Epidermal melanocyte (primary cell): ENCODE measurements around the gene TMEM181.
"Not testable (repeated sequence)": the region's sequence is repeated elsewhere in the genome, so short reads cannot be mapped to it uniquely, and the experiment has no call there.

ENCODE experiments used
- DNase-seq: peaks from one replicate; pipeline ENCODE4 v3.0.0; 2011; ENCODE audit warnings: low spot score; ENCODE audit not compliant: insufficient read length

The TMEM181 gene

DNA sequence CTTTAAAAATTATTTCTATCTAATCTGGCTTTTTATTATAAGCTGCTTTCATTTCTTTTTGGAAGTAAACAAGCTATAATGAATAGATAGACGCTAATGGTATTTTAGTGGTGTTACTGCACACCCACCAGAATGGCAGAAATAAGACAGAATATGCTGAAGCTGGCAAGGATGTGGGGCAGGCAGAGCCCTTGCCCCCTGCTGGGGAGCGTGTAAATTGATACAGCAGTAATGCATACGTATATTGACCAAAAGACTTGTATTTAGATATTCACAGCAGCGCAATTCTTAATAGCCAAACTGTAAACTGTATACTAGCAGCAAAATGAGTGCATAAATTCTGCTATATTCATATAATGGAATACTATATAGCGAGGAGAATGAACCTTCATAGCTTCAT is 35.3 kb downstream of the TMEM181 start:
- no peak for DNase-seq

DNA sequence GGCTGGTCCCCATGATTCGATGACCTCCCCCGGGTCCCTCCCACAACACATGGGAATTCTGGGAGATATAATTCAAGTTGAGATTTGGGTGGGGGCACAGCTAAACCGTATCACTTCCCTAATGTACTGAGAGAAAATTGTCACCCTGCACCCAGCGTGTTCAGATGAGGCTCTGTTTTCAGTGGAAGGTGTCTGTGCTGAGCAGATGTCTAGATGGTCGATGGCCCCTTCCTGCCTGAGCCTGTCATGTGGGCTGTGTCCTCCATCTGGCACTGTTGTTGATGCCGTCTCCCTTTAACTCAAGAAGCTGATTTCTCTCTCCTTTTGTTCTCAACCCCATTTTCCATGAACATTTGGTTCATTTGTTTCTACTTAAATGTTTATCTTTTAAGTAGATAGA is 37.0 kb downstream of the TMEM181 start:
- DNase-seq = no peak

DNA sequence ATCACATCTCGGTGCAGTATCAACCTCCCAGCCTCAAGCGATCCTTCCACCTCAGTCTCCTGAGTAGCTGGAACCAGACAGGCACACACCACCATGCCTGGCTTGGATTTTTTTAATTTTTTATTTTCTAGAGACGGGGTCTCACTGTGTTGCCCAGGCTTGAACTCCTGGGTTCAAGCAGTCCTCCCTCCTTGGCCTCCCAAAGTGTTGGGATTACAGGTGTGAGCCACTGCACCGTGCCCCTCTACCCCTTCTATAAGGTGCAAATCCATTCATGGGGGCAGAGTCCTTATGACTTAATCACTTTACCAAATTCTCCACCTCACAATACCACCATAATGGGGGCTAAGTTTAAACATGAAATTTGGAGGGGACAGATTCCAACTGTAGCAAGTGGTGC is 37.7 kb downstream of the TMEM181 start:
- DNase-seq = no peak

DNA sequence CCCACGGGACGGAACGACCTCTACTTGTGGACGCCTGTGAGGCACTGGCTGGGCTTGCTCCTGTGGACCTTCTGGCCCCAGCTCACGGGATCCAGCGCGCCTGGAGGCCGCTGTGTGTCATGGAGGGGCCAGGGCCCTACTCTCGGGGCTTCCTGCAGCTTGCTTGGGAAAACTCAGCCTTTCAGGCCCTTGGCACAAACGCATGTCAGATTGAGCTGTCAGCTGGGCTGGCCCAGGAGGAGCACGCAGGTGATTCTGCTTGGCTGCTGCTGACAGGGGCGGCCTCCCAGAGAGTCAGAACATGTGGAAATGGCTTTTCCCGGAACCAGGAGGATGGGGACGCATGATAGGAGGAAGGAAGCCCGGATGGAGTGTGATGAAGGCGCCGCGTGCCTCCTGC is 39.7 kb downstream of the TMEM181 start:
- DNase-seq = no peak

DNA sequence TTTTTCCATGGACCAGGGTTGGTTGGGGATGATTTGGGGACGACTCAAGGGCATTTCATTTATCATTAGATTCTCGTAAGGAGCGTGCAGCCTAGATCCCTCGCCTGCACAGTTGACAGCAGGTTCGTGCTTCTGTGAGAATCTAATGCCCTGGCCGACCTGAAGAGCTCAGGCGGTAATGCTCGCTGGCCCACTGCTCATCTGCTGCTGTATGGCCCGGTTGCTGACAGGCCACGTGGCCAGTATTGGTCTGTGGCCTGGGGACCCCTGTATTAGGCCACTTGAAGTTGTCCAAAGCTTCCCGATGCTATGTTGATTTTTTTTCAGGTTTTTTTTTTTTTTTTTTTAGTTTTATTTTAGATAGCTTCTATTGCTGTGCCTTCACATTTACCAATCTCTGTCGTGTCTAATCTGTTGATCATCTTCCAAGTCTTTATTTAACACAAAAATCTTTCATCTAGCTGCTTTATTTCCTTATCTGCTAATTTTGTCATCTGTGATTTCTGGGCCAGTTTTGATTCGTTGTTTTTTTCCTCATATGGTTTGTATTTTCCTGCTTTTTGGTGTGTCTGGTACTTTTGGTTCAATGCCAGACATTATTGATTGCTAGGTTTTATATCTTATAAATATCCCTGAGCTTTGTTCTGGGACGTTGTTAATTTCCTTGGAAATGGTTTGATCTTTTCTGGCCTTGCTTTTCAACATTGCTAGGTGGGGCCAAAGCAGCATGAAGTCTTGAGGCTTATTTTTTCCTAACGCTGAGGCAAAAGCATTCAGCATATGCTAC is 43.6 kb downstream of the TMEM181 start:
- no peak for DNase-seq

DNA sequence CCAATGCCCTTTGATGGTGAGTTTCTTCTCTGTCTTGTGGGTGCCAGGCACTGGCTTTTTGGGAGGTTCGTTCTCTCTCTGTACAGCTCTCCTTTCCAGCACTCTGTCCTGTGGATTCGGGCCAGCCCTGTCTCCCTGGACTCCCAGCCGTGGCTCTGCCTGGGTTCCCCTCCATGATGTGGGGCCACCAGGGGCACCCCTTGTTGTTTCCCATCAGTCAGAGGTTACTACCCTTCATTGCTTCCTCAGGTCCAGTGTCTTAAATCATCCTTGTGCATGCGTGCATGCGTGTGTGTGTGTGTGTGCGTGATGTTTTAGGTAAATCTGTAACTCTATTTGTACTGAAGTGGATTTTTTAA is 44.1 kb downstream of the TMEM181 start:
- DNase-seq = no peak

DNA sequence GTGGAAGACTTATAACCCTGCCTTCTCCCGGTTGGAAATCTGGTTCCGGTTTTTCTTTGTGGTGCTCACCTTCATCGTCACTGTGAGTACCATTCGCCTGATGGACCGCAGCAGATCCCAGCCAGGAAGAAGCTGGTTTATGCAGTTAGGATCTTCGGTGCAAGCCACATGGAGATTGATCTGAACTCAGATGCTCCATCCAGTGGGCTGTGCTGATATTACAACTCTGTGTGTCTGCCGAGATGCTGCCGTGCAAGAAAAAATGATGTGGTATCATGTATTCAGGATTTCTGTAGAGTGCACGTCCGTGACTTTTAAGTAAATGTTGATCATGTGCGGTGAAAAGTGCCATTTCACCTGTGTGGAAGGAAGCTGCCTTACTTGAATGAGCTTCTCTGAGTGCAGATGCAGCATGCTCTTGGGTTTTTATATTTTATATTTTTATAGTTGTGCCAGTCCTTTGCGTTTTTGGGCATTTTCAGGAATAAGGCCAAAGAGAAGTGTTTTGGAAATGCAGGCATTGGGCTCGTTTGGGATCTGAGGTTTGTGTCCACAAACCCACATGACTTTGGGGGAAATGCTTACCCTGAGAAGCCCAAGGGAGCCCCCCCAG is 45.5 kb downstream of the TMEM181 start:
- peak; percentile 81 for DNase-seq

DNA sequence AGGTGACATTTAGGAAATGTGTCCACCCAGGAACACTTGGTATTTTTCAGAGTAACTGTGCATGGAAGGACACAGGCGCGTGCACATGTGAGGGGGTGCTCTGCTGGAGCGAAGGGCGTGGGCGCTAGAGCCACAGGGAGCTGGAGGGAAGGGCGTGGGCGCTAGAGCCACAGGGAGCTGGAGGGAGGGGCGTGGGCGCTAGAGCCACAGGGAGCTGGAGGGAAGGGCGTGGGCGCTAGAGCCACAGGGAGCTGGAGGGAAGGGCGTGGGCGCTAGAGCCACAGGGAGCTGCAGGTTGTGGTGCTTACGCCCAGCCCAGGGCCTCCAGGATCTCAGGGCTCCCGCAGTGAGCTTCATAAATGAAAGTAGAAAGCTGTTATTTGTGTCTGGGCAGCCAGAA is 46.1 kb downstream of the TMEM181 start:
- DNase-seq = not testable (repeated sequence)

DNA sequence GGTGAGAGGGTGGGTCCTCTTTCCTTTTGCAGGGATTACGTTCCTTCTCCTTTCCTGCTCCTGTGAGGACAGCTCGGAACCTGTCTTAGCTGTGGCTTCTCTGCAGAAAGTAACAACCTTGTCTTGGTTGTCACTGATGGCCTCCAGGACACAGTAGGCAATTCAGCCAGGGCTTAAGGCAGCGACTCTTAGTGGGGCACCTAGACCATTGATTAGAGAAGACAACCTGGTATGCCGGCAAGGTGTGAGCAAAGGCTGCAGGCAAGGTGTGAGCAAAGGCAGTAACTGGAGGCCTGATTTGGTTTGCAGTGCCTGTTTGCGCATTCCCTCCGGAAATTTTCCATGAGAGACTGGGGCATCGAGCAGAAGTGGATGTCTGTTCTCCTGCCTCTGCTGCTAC is 47.0 kb downstream of the TMEM181 start:
- no peak for DNase-seq

DNA sequence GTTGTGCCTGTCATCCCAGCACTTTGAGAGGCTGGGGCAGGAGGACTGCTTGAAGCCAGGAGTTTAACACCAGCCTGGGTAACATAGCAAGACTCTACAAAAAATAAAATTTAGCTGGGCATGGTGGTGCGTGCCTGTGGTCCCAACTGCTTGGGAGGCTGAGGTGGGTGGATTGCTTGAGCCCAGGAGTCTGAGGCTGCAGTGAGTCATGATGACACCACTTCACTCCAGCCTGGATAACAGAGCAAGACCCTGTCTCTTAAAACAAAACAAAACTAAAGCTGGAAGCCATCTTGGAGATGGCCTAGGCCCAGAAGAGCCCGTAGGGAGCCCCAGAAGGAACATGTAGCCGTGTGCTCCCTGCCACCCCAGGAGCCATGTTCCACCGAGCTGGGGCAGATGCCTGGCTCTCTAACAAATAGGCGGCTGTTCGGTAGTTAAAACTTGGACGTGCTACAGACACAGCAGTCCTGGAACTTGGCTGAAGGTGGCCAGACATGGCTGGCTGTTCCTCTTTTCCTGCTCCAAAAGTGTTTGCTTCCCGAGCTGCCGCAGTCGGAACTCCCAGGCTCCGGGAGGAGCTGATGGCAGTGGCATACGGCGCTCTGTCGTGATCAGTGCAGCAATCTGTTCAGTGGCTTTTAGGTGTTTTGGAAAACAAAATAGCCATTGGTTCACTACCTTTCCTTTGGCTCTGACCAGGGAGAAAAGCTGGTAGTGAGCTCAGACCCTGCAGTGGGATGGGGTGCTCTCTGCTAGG is 47.7 kb downstream of the TMEM181 start:
- no peak for DNase-seq

DNA sequence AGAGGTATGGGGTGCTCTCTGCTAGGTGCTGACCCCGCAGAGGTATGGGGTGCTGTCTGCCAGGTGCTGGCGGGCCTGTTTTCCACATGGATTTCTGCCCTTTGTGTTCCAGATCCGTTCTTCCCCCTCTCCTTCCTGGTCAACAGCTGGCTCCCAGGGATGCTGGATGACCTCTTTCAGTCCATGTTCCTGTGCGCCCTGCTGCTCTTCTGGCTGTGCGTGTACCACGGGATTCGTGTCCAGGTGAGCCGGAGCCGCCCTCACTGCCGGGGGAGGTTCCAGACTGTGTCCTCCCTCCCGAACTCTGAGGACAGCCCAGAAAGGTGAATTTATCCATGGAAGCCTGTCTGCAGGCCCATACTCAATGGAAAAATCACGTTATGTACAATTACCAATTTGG is 48.3 kb downstream of the TMEM181 start:
- DNase-seq = no peak

DNA sequence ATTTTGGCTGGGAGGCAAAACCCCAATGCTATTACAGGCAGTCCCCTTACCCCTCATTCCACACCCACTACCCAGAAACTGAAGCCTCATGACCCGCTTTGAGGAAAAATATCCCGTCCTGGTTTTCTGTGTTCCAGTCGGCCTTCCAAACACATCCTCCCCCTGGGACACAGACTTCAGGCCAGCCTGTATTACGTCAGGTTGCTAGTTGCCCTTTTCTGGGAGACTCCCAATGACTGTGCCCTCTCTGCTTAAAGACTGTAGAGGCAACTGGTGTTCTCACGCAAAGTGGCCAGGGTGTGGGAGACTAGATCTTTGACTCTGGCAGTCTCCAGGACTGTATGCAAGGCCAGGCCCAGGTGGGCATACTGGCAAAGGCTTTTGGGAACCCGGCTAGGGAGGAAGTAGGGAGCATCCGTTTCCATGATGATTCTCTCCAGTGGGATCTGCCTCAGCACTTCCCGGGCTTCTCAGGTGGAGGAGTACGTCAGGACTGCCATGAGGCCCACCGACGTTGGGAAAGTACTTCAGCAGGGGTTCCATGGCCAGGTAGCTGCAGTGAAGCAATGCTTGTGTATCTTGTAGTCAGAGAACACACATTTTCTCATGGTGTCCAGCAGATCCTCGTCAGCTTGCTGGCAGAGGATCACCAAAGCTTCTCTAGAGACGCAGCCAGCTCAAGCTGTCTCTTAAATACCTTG is 49.7 kb downstream of the TMEM181 start:
- no peak for DNase-seq

DNA sequence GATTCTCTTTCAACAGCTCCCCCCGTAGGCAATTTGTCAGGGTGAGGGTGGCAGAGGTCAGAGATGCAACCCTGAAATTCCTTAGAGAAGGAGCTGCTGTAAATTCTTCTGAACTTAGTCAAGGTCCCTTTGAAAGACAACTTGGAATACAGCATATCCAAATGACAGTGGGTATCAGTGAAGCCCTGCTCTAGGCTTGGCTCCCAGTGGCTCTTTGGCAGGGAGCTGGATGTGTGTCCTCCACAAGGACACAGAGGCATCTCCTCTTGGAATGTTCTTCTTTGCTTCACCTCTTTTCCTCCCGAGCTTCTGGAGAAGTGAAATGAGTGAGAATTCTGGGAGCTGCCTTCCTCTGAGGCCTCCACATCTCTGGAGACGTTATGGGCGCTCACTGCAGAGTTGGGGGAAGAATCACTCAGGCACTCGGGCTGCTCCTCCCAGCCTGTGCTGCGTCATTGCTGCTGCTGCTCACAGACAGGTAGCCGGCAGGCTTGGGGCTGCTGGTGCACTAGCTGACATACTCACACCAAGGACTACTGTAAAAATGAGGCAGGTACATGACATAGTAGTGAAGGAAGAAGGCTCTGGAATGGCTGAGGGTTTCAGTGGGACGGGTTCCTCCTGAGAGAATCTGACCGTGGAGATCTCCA is 50.6 kb downstream of the TMEM181 start:
- DNase-seq = no peak

DNA sequence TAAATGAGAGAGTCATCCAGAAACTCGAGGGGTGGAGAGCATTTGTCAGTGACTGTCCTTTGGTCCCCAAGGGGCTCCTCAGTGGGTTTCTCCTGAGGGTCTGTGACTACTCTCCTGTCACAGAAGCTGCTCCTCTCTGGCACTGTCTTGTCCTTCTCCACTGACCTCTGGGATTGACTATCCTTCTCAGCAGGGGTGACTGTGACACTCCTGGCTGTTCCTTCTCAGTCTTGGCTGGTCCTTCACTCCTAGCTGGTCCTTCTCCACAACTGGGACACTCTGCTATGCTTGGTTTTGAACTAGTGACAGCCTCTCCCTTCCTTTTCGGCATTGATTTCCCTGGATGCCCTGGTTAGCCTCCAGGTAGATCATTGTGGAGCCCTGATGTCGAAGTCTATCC is 51.1 kb downstream of the TMEM181 start:
- no peak for DNase-seq

DNA sequence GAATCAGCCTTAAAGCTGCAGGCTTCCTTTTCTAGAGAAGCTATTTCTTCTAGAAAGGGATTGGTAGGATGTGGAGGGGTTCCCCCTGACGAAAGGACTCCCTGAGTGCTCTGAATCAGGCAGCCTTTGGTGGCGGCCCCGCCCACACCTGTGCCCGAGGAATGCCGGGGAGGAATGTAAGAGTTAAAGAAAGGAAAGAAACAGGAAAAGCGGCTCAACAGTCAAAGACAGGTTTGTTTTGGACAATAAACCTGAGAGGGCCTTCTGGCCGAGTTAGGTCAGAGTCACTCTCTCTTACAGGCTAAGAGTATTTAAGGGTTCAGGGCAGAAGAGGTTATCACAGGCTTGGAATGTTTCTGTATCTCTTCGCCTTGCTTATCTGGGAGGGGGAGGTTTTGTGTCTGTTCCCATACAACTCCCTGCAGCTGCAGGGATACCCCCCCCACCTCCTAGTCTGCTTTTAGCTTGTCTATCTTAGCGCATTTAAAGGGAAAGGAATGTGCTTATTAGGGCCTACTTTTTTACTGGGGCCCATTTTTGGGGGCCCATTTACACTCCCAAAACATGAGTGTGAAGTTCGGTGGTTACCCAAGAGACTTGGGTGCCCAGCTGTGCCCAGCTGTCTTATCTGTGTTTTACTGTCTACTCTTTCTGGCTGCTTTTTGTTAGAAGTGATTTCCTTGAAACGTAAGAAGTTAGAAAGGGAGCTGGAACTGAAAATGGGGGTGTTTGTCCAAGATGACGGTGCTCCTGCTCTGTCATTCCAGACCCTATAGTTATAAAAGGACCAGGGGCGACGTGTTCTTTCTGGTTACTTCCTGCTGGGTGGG is 51.9 kb downstream of the TMEM181 start:
- no peak for DNase-seq

DNA sequence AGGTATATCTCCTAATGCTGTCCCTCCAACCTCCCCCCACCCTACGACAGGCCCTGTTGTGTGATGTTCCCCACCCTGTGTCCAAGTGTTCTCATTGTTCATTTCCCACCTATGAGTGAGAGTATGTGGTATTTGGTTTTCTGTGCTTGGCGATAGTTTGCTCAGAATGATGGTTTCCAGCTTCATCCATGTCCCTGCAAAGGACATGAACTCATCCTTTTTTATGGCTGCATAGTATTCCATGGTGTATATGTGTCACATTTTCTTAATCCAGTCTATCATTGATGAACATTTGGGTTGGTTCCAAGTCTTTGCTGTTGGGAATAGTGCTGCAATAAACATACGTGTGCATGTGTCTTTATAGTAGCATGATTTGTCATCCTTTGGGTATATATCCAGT is 54.7 kb downstream of the TMEM181 start:
- not testable (repeated sequence) for DNase-seq

DNA sequence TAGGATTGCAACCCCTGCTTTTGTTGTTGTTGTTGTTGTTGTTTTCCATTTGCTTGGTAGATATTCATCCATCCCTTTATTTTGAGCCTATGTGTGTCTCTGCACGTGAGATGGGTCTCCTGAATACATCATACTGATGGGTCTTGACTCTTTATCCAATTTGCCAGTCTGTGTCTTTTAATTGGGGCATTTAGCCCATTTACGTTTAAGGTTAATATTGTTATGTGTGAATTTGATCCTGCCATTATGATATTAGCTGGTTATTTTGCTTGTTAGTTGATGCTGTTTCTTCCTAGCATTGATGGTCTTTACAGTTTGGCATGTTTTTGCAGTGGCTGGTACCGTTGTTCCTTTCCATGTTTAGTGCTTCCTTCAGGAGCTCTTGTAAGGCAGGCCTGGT is 58.4 kb downstream of the TMEM181 start:
- DNase-seq = not testable (repeated sequence)

DNA sequence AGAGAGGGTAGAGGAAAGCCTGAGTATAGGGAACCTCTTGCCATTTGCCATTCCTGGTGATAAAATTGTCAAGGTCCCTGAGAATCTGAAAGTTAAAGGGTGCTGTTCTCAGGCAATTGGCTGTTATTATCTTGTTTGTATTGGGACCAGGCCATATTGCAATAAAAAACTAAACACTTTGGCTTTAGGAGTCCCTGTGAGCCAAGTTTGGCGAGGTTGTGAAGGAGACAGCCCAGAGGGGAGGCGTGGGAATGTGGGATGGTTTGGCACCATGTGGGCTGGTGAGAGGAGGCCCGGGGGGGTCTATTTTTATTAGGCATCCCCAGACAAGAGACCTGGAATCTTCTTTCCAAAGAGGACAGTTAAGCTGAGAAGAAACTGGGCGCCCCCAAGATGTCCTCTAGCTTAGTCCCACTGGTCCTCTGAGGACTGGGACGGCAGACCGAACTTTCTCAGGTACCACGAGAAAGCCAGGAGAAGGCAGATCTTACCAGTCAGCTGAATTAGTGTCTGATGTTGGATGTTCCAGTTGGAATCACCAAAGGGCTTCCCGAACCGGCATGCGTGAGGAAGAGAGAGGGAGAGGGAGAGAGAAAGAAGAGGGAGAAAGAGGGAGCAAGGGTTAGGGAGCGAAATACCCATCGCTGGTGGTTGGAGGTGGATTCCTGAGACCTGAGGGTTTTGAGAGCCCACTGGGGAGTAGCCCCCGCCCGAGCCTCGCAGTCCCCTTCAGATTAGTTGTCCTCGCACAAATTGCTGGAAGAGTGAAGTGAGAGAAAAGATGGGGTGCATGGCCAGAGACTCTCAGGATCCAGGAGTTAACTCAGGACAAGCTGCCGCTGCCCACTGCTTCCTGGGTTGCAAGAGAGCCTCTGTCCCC is 60.3 kb downstream of the TMEM181 start:
- no peak for DNase-seq

DNA sequence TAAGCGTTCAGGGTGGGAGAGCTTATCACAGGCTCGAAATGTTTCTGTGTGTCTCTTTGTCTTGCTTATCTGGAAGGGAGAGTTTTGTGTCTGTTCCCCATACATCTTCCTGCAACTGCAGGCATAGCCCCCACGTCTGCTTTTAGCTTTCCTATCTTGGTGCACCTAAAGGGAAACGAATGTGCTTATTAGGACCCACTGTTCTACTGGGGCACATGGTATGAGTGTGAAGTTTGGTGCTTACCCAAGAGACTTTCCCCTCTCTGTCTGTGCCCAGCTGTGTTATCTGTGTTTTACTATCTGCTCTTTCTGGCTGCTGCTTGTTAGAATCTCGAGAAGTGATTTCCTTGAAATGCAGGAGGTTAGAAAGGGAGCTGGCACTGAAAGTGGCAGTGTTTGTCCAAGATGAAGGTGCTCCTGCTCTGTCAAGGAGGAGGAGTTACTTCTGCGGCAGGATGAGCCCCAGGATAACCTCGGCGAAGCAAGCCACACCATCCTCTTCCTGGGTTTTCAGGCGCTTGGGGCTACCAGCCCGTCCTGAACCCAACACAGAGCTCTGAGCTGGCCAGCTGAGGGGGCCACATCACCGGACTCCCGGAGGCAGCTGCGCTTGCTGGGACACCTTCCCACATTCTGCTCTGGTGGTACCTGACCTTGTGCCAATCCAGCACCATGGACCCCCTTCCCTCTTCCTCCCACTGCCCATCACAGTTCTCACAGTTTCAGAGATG is 61.2 kb downstream of the TMEM181 start:
- DNase-seq = no peak
